Cortex of kidney (tissue), 1 donor: ENCODE measurements around the gene KRTAP5-4.
"Not testable (repeated sequence)": the region's sequence is repeated elsewhere in the genome, so short reads cannot be mapped to it uniquely, and the experiment has no call there.

Experiments
- DNase-seq: peaks from one replicate; lab custom pipeline; 2025; lab: John Stamatoyannopoulos, UW

Gene KRTAP5-4

DNA sequence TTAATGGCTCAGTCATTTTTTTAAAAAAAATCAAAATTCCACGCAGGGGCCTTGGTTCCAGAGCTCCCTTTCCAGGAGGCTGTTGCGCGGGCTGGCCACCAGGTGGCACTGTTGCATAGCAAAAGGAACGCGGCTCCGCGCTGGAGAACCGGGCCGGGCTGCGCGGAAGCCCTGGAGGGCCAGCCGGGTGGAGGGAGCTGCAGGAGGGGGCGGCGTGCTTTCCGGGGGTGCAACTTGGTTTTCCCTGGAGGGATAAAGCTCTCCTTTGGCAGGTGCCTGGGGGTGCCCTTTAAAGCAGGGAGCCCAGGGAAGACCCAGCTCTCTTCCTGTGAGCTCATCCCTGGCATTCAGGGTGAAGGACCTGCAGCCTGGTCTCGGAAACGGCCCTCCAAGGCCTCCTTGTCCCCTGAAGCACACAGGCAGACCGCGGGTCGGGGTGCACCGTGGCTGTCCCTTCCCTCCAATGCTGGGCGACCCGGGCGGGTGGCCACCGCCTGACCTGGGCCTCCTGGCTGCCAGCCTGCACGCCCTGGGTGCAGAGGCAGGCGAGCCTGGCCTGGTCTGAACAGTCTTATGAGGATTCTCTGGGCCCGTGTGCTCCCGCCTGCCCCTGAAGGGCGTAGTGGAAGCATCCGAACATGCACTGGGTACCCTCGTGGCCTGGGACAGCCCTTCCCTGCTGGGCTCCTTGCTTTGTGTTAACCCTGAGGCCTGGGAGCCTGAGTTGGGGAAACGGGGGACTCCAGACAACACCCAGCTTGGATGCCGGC, 31.0 kb upstream of the KRTAP5-4 start:
- DNase-seq = no peak

DNA sequence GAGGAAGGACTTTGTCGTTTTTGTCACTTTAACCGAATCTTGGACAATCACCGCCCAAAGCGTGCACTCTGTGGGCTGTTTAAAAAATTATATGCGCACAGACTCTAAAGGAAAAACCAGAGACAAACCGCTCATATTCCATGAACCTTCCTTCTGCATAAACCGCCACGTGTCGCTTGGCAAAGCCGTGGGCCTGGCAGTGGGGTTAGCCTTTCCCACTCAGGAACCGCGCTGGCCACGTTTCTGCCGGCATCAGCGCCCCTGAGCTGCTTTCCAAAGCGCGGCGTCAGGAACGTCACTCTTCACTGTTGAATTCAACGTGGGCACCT, 30.5 kb upstream of the KRTAP5-4 start:
- DNase-seq = no peak

GRCh38 chr11:1652026-1652425, 30.1 kb upstream of the KRTAP5-4 start:
- no peak for DNase-seq

DNA sequence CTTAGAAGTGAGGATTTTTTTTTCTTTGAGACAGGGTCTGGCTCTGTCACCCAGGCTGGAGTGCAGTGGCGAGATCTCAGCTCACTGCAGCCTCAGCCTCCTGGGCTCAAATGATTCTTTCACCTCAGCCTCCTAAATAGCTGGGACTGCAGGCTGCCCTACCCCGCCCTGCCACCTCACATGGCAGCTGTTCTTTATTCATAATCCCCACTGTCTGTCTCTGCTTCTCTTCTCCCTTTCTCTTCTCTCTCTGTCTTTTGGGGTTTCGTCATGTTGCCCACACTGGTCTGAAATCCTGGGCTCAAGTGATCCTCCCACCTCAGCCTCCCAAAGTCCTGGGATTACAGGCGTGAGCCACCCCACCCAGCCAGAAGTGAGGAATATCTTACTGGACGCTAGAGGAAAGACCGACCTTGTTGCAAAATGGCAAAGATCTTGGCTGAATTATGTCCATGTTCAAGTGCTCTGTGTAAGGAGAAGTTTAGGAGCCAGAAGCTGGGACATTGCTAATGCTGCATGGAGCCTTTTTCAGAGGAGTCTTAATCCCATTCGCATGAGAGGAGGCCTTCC, 29.6 kb upstream of the KRTAP5-4 start:
- DNase-seq = no peak

GRCh38 chr11:1650918-1651262, 29.0 kb upstream of the KRTAP5-4 start:
- no peak for DNase-seq

DNA sequence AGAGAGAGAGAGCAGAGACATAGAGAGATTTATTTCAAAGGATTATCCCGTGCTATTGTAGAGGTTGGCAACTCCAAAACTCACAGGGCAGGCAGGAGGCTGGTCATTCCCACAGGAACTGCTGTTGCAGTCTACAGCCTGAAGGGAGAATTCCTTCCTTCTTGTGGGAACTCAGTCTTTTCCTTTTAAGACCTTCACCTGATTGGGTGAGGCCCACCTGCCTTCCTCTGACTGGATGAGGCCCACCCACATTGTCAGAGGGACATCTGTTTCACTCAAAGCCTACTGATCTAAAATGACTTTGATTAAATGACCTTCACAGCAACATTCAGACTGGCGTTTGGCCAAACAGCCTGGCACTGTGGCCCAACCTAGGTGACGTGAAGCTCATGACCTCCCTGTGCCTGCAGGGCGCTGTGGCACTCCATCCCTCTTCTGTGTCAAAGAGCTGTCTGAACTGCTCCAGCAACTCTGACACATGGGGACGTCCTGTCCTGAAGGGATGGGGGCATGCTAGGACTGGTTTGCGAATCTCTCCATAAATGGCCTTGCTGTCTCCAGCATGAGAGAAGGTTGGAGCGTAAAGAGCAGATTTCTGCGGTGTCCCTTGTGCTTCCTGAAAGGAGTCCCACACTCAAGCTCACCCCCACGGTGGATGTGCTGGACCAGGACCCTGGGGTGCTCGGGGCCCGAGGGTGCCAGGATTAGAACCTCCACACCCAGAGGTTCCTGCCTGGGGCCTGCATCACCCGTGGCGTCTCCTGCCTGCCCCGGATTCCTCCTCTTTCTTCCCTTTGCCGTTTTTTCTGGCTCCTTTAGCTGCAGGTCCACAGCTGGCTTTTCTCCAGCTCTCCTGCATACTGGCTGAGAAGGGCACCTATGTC, 28.3 kb upstream of the KRTAP5-4 start:
- no peak for DNase-seq

DNA sequence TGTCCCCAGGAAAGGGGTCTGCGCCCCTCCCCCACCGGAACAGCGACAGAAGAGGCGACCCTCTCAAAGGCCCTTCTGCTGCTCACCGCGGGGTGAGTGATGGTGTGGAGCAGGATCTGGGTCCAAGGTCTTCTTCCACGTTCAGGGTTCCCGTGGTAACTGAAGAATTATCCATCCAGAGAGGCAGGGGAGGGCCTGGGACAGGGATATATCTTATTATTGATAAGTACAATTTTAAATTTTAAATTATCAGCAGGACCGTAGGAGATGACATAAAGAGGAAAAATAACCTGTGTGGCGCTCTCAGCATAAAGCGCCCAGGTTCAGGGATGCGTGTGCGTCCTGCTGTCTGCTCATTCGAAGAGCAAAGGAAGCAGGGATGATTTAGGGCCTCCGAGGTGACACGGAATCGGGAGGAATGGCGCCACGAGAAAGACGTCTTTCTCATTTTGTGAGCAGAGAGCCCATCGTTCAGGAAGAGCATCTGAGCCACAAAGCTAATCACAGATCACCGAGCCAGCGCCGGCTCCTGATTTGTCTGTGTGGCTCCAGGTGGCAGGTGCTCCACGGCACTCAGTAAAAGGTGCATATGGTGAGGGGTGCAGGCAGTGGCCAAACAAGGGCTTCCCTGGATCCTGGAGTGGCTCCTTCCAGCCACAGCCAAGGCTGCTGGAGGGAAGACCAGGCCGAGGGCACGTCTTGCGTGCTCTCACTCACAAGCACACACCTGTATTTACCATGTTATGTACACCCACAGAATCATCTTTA, 26.9 kb upstream of the KRTAP5-4 start:
- no peak for DNase-seq

DNA sequence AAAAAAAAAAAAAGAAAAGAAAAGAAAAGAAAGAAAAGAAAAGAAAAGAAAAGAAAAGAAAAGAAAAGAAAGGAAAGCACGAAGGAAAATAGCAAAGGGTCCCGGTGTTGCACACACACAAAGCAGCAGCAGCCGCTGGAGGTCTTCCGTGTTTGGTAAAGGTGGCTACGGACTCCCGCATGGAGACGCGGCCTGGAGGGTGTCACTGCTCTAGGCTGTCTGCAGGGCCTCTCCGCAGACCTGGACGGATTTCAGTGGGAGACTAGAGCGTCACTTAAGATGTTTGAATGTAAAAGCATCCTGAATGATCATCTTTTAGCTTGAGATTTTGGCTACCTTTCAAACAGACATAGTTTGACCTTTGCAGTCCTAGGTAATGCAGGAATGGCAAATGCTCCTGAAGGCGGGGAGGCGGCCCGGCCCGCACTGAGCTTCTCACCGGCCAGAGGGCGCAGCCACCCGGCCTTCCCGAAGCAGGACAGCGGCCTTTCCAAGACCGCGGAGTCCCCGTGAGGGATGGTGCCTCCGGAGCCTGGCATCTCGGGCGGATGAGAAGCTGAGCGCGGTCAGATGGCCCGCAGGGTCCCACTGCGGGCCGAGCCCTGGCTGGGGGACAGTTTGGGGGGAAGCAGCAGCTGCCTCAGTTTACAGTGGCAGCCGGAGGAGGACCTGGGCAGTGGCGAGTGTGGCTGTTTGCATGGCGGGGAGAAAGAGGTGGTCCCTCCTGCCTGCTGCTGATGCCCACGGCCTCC, 26.1 kb upstream of the KRTAP5-4 start:
- no peak for DNase-seq

GRCh38 chr11:1646540-1646939, 24.6 kb upstream of the KRTAP5-4 start:
- DNase-seq = not testable (repeated sequence)

- DNase-seq = no peak
Observed at GRCh38 chr11:1645357-1645821, 23.5 kb upstream of the KRTAP5-4 start.

DNA sequence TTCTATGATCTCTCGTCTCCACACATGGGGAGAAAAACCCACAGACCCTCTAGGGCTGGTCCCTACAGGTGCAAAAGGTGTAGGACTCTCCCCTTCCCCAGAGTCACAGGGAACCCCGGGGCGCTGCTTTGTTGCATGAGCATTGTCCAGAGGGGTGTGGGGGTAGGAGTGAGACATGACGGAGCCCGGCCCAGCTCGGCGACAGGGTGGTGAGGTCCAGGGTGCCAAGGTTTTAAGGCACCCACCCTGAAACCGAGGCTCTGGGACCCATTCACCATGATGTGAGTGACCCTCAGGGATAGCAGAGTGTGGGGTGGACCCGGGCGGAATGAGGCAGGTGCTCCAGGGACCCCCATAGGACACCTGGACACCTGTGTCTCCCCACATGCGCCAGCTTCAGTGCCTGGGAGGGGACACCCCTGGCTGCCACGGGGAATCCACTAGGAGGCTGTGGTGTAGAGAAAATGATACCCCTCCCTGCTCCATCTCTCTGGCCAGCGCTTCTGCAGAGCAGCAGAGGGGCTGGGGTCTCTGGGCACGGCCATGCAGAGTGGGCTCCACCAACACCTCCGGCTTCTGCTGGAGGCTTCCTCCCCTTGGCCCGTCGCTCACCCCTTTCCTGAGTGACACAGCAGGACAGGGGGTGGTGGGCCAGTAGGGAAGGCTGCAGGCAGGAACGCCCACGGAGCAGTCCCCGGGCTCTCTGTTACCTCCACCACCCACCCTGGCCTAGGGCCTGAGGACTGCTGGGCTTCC, 22.8 kb upstream of the KRTAP5-4 start:
- DNase-seq = no peak

GRCh38 chr11:1643146-1643690, 21.3 kb upstream of the KRTAP5-4 start:
- no peak for DNase-seq

DNA sequence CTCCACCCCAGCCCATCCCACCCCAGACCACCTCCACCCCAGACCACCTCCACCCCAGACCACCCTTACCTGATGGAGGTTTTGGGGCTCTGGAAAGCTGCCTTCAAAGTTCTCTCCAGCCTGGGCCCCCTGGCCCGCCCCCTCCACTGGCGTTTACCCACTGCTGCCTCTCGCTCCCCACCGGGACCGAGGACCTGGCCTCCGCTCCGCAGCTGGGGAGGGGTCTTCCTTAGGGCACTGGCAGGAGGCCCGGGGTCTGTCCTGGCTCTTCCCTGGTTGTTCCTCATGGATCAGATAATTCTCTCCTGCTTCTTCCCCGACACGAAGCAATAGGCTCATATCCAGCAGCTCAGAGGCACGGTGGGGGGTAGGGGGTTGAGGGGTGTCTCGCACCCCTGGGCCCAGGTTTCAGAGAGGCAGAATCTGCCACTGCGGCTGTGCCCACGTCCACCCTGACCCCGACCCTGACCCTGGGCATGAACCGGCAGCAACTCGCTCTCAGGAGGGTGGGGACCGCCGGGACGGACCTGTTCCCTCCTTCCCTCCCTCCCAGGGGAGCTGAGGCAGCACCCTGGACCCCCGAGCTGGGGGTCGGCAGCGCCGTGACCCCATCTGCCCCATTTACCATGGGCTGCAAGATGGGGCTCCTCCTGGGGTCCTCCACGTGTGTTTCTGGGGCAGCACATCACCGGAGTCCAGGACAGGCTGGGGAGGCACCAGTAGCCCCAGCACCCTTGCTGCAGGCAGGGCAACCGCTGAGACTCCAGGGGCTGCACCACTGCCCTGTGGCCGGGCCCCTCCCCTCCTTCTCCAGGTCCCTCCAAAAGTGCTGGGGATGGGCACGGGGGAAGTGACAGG, 20.6 kb upstream of the KRTAP5-4 start:
- DNase-seq = no peak

DNA sequence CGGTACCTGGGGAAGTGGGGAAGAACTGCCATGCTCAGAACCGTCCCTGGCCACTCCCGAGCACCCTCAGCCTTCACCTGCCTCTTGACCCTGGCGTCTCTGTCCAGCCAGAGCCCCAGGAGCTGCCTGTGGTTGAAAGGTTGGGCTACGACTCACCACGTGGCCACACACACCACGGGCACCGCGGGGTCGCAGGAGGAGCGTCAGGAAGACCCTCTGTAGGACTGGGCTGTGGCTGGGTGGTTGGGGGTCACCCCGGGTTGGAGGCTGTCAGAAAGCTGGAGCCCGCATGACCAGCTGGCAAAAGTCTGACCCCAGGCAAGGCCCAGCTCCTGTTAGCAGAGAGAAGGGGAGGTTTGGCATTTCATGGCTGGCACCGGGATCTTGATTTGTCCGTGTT, 19.2 kb upstream of the KRTAP5-4 start:
- no peak for DNase-seq

DNA sequence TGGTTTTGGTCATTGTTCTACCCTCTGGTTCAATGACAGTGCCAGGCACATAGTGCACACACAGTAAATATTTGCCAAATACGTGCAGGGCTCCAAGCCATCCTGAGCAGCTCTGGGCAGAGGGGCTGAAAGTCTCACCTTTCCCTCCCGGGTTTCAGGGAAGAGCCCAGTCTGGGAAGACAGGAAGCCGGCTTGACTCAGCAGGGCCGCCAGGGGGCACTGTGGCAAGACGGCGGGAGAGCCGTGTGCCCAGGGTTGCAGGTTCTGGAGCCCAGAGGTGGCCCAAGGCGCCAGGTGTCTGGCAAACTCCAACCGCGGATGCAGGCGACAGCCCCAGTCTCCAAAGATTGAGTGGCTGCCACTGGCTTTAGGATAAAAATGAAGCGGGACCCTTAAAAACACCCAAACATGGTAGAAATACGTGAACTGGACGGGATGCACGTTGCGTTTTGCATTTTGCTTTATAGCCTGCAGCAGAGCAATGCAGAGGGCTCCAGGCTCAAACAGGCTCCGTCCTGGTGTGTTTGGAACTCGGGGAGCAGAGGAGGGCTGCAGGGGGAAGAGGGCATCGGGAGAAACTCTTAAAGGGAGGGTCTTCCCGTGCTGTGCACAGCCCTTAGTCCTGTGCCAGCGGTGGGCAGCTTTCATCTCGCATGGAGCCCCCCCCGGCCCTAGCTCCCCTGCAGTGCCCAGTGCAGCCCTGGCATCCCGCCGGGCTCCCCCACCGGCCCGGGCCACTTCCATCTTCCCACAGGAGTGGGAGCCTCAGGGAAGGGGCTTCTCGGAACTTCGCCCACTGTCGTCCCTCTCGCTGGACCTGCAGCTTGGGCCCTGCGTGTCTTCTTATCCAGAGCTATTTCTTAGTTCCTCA, 18.4 kb upstream of the KRTAP5-4 start:
- no peak for DNase-seq

GRCh38 chr11:1639666-1640065, 17.7 kb upstream of the KRTAP5-4 start:
- no peak for DNase-seq

DNA sequence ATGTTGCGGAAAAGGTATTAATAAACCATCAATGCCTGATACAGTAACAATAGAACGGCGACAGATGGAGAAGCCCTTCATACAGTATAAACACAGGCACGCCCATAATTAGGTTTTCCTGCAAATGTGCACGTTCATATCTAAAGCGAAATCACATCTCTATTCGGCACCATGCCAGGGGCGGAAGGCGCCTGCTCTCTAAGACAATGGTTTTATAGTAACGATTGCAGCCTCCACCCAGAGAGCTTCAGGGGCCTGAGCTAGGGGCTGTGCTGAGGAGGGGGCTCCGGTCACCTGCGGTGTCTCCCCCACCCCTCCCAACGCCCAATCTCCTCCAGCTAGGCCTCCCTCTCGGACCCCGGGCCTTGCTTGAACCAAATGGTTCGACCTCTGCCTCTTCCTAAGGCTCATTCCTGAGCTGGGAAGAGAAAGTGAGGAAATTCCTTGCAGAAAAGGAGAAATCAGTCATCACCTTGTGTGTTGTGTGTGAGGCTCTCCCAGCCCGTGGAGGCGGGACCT, 17.2 kb upstream of the KRTAP5-4 start:
- DNase-seq = no peak

- no peak for DNase-seq
Observed at GRCh38 chr11:1638344-1638743, 16.4 kb upstream of the KRTAP5-4 start.
